K562 (cell line): ENCODE measurements around the gene TUBE1. TPM values are rescaled to one million over a fixed set of nuclear protein-coding genes. Genes with fewer than 3 reads are reported as not detected.

Source experiments
- ARNT ChIP-seq, 2 experiments: fragments of 450-650 bp; IDR thresholded peaks; 2 replicates each; pipeline ENCODE4 v1.6.1; 2016; ENCODE audit warnings: mild to moderate bottlenecking in 1 of 2
- FOXA3 ChIP-seq, 2 experiments: fragments of 450-650 bp in 1 of 2; sonication (generic) in 1 of 2; formaldehyde crosslinking; IDR thresholded peaks in 1 of 2; conservative IDR thresholded peaks in 1 of 2; 2 replicates each; pipeline versions ENCODE4 v1.4.0 to v1.8.0; 2020 to 2022; ENCODE audit warnings: mild to moderate bottlenecking in 2 of 2, missing genetic modification reagents in 1 of 2
- FOXK2 ChIP-seq, 2 experiments: fragments of 450-650 bp; IDR thresholded peaks in 1 of 2; conservative IDR thresholded peaks in 1 of 2; 2 replicates each; pipeline ENCODE4 v1.6.1; 2016; ENCODE audit warnings: low read depth in 2 of 2, mild to moderate bottlenecking in 1 of 2
- MAFG ChIP-seq: fragments of 450-650 bp; conservative IDR thresholded peaks from 2 replicates; pipeline ENCODE4 v1.6.1; 2016; ENCODE audit warnings: missing genetic modification characterization, missing compliant biosample characterization
- MGA ChIP-seq: fragments of 450-650 bp; IDR thresholded peaks from 2 replicates; pipeline ENCODE4 v1.6.1; 2016; ENCODE audit warnings: mild to moderate bottlenecking, moderate library complexity
- NR4A1 ChIP-seq, 2 experiments: fragments of 250-450 bp in 1 of 2; fragments of 450-650 bp in 1 of 2; sonication (Bioruptor Pico) in 1 of 2; IDR thresholded peaks; 2 replicates each; pipeline versions ENCODE4 v1.4.0 to v1.6.1; 2016 to 2020; ENCODE audit warnings: mild to moderate bottlenecking in 2 of 2, missing compliant biosample characterization in 1 of 2, missing genetic modification characterization in 1 of 2, moderate library complexity in 1 of 2
- SMC3 ChIP-seq: conservative IDR thresholded peaks from 2 replicates; pipeline ENCODE4 v1.6.1; 2011; ENCODE audit warnings: low read depth, low read length, improper control_type of control experiment; ENCODE audit not compliant: insufficient read depth
- TEAD2 ChIP-seq: fragments of 450-650 bp; IDR thresholded peaks from 2 replicates; pipeline ENCODE4 v1.6.1; 2016; ENCODE audit warnings: missing genetic modification characterization, control low read depth, missing compliant biosample characterization
- USF2 ChIP-seq: sonication (generic); formaldehyde crosslinking; IDR thresholded peaks from 2 replicates; pipeline ENCODE4 v1.5.0; 2020; ENCODE audit warnings: missing genetic modification reagents
- XRCC5 ChIP-seq: fragments of 200-400 bp; formaldehyde crosslinking; IDR thresholded peaks from 2 replicates; pipeline ENCODE4 v1.6.1; 2017; ENCODE audit warnings: low read depth, mild to moderate bottlenecking, low read length
- polyA plus RNA-seq, 8 experiments: library from polyadenylated mRNA; depleted of rRNA in 4 of 8; stranded (reverse) in 5 of 8; unstranded in 3 of 8; fragments of >200 nt; fragmentation: Nextera tagmentation in 2 of 8; fragmentation: Illumina TruSeq in 1 of 8; extraction: Ambion mirVana in 2 of 8; extraction: Trizol in 1 of 8; gene quantifications; 2 replicates each; pipeline versions ENCODE4 v1.2.1 to v1.2.3, GENCODE V29; 2011 to 2014; ENCODE audit warnings: inconsistent platforms in 1 of 8, missing spikeins in 1 of 8
- total RNA-seq, 7 experiments: library from RNA; depleted of rRNA in 6 of 7; stranded (reverse); fragments of >200 nt in 6 of 7; fragmentation: Illumina TruSeq in 2 of 7; extraction: Trizol in 2 of 7; gene quantifications; 2 replicates each; pipeline versions ENCODE4 v1.2.1 to v1.2.3, GENCODE V29; 2011 to 2021; ENCODE audit warnings: low replicate concordance in 1 of 7
- TF ChIP-seq, protein P1 (sequence below): fragments of 450-650 bp; formaldehyde crosslinking; IDR thresholded peaks from 2 replicates; pipeline ENCODE4 v1.4.0; 2020; ENCODE audit warnings: mild to moderate bottlenecking, moderate library complexity

The TUBE1 gene
- total and polyA plus RNA-seq, 9 of the 15 experiments (the other 6 are each of a cell fraction or from before 2014, with no cell fraction given), result 18.9 to 58.4 (median 30.8) TPM

DNA sequence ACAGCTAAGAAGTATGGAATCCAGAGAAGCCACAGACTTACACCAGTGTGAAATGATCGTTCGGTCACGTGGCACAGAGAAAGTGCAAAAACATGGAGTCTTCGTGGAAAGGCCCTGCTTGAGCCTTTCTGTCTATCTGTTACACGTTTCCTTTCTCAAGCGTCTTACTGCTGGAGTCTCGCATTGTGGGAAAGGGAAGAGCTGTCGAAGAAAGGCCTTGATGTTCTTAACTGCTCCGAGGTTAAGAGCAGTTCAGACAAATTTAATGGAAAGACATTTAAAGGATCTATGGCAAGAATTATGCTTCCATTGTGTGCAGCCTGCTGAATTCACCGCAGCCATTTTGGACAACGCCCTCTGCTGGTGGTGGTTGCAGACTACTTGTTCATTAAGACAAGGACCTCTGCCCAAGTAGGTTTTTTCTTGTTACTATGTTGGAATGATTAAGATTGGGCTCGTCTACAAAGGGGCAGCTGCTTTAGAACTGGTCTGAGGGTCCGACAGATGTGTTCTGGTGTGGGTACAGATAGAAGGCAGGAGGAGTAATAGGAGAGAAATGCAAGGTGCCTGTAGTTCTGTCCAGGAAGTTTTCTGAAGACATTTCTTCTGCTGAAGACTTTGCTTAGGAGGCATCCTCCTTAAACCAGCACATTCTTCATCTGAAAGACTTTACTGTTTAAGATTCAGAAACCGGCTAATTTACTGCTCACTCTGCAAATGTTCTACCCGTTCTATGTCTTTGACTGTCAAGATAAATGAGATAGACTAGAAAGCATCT, 58.0 kb downstream of the TUBE1 start (continued):
- peak; percentile 60 for TF ChIP-seq MGA
- 0 out of 2 replicates have a peak, but pooled peaks have one; percentile 51 for TF ChIP-seq TEAD2 (tag)
- TF ChIP-seq NR4A1 (CRISPR knock-in tag; IDR thresholded peaks at IDR 0.05), result no peak
- 0 out of 2 replicates have a peak, but pooled peaks have one; percentile 63 for TF ChIP-seq NR4A1 (tag; IDR thresholded peaks at IDR 0.05)
- no peak for TF ChIP-seq FOXK2 (conservative IDR thresholded peaks at IDR 0.05 in 1 of 2, IDR thresholded peaks at IDR 0.05 in 1 of 2; ENCODE audit: low read depth in 2 of 2)
- peak; percentile 71 for TF ChIP-seq SMC3
- no peak for TF ChIP-seq MAFG (tag)
- no peak for TF ChIP-seq FOXA3 (CRISPR knock-in tag; conservative IDR thresholded peaks at IDR 0.05 in 1 of 2, IDR thresholded peaks at IDR 0.05 in 1 of 2)
- TF ChIP-seq ARNT (IDR thresholded peaks at IDR 0.05), result no peak
- TF ChIP-seq, protein P1, sequence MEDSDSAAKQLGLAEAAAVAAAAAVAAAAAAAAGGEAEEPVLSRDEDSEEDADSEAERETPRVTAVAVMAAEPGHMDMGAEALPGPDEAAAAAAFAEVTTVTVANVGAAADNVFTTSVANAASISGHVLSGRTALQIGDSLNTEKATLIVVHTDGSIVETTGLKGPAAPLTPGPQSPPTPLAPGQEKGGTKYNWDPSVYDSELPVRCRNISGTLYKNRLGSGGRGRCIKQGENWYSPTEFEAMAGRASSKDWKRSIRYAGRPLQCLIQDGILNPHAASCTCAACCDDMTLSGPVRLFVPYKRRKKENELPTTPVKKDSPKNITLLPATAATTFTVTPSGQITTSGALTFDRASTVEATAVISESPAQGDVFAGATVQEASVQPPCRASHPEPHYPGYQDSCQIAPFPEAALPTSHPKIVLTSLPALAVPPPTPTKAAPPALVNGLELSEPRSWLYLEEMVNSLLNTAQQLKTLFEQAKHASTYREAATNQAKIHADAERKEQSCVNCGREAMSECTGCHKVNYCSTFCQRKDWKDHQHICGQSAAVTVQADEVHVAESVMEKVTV (CRISPR knock-in tag), result peak; percentile 16; the same call in 1 of the 2 replicates
- TF ChIP-seq USF2 (CRISPR knock-in tag), result peak; percentile 68
- TF ChIP-seq XRCC5, result 0 out of 2 replicates have a peak, but pooled peaks have one; percentile 32
